RWPE2 (cell line): Measurements from ENCODE around the gene CEBPB.

Experiments used
- ATAC-seq: fragments of 200-7000 bp; cut with Tn5 transposase; 3 replicates; pipeline ENCODE4 v1.9.1; 2021; ENCODE audit warnings: low read depth
- DNase-seq: peaks from one replicate; pipeline ENCODE4 v3.0.0-alpha.2; 2020; ENCODE audit warnings: low spot score
- H3K27ac ChIP-seq: fragments of 450-650 bp; 2 replicates; pipeline ENCODE4 v1.5.1; 2017; ENCODE audit warnings: mild to moderate bottlenecking; ENCODE audit not compliant: poor library complexity, severe bottlenecking
- H3K27me3 ChIP-seq: fragments of 250-450 bp; sonication (Bioruptor Pico); 2 replicates; pipeline ENCODE4 v1.5.1; 2021; ENCODE audit warnings: mild to moderate bottlenecking, moderate library complexity; ENCODE audit not compliant: insufficient read depth, poor library complexity, severe bottlenecking
- H3K36me3 ChIP-seq: fragments of 250-450 bp; sonication (Bioruptor Pico); 2 replicates; pipeline ENCODE4 v1.5.1; 2020; ENCODE audit warnings: low read depth, mild to moderate bottlenecking, moderate library complexity
- H3K4me1 ChIP-seq: fragments of 250-450 bp; sonication (Bioruptor Pico); 2 replicates; pipeline ENCODE4 v1.5.1; 2021; ENCODE audit warnings: mild to moderate bottlenecking, moderate library complexity; ENCODE audit not compliant: insufficient read depth, poor library complexity, severe bottlenecking
- H3K4me3 ChIP-seq: fragments of 250-450 bp; sonication (Bioruptor Pico); 2 replicates; pipeline ENCODE4 v1.5.1; 2021; ENCODE audit warnings: mild to moderate bottlenecking, moderate library complexity; ENCODE audit not compliant: severe bottlenecking
- H3K9me3 ChIP-seq: fragments of 250-450 bp; sonication (Bioruptor Pico); 2 replicates; pipeline ENCODE4 v1.5.1; 2021; ENCODE audit warnings: mild to moderate bottlenecking, moderate library complexity; ENCODE audit not compliant: severe bottlenecking
- TF ChIP-seq, protein P1 (sequence below): fragments of 450-650 bp; IDR thresholded peaks from one replicate; pipeline ENCODE4 v1.5.1; 2017; ENCODE audit warnings: mild to moderate bottlenecking, moderate library complexity; ENCODE audit not compliant: poor library complexity, severe bottlenecking

The CEBPB gene

DNA sequence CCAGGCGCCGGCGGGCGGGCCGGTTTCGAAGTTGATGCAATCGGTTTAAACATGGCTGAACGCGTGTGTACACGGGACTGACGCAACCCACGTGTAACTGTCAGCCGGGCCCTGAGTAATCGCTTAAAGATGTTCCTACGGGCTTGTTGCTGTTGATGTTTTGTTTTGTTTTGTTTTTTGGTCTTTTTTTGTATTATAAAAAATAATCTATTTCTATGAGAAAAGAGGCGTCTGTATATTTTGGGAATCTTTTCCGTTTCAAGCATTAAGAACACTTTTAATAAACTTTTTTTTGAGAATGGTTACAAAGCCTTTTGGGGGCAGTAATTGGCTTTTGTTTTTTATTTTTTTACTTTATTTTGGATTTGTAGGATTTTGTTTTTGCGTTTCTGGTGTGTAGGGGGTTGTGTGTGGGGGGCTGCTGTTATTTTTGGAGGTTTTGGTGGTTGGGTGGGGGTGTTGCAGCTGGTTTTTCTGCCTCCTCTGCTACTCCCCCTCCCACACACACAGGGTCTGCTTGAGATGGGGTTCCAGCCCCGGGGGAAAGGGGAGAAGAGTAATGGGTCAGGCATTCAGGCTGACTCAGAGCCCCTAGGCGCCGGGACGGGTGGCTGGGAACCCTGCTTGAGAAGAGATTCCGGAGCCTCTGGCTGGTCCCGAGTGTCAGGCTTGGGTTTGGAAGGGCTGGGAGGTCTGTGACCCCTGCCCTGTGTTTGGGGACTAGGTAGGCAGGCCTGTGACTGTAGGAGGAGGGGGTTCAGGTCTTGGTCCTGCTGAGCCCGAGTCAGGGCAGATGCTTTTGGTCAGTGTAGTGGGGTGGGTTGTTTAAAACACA lies 2.0 kb downstream of the CEBPB start:
- H3K36me3 ChIP-seq = peaks cover 28% of the 10 kb centered on the region
- peak; percentile 99 for DNase-seq
- H3K27me3 ChIP-seq = no peaks in the 10 kb centered on the region
- H3K27ac ChIP-seq = peak overlapping the region; percentile 87
- peak overlapping the region; percentile 92 for H3K4me3 ChIP-seq
- peak; percentile 20 for ATAC-seq
- no peaks in the 10 kb centered on the region for H3K9me3 ChIP-seq
- TF ChIP-seq, protein P1, sequence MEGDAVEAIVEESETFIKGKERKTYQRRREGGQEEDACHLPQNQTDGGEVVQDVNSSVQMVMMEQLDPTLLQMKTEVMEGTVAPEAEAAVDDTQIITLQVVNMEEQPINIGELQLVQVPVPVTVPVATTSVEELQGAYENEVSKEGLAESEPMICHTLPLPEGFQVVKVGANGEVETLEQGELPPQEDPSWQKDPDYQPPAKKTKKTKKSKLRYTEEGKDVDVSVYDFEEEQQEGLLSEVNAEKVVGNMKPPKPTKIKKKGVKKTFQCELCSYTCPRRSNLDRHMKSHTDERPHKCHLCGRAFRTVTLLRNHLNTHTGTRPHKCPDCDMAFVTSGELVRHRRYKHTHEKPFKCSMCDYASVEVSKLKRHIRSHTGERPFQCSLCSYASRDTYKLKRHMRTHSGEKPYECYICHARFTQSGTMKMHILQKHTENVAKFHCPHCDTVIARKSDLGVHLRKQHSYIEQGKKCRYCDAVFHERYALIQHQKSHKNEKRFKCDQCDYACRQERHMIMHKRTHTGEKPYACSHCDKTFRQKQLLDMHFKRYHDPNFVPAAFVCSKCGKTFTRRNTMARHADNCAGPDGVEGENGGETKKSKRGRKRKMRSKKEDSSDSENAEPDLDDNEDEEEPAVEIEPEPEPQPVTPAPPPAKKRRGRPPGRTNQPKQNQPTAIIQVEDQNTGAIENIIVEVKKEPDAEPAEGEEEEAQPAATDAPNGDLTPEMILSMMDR = no peak
- H3K4me1 ChIP-seq = peaks cover 3% of the 10 kb centered on the region

GRCh38 chr20:50193199-50193835 lies 2.7 kb downstream of the CEBPB start:
- Histone ChIP-seq H3K27ac (peak overlapping the region; percentile 87), H3K4me3 (peak overlapping the region; percentile 92), H3K27me3 (no peaks in the 10 kb centered on the region), H3K4me1 (no peaks in the 10 kb centered on the region), H3K36me3 (peaks cover 28% of the 10 kb centered on the region), H3K9me3 (no peaks in the 10 kb centered on the region)
- DNase-seq = peak; percentile 84
- ATAC-seq = peak; percentile 2; the same call in 1 of the 3 replicates
- TF ChIP-seq, protein P1 = no peak

GRCh38 chr20:50193836-50194421 lies 3.3 kb downstream of the CEBPB start:
- peak overlapping the region; percentile 92 for H3K4me3 ChIP-seq
- TF ChIP-seq, protein P1 = no peak
- H3K36me3 ChIP-seq = peaks cover 28% of the 10 kb centered on the region
- DNase-seq = peak; percentile 79
- H3K9me3 ChIP-seq = no peaks in the 10 kb centered on the region
- ATAC-seq = no peak
- H3K27ac ChIP-seq = peak overlapping the region; percentile 87
- H3K27me3 ChIP-seq = no peaks in the 10 kb centered on the region
- H3K4me1 ChIP-seq = no peaks in the 10 kb centered on the region

DNA sequence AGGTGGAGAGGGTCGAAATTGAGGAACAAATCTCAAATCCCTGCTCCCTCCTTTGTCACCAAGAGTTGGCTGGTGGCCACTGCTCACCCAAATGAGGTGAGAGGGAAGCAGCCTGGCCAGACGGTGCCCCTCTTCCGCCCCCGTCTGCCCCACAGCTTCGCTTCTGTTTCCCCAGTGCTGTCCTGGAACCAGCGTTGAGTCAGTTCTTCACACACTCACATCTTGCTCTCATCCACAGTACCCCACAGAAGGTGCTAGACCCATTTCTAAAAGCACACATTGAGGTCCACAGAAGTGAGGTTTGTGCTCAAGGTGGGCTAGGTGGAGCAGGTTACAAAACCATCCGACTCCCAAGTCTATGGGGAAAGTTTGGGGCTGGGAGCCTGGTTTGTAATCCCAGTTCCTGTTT lies 3.8 kb downstream of the CEBPB start:
- no peak for ATAC-seq
- Histone ChIP-seq H3K27me3 (no peaks in the 10 kb centered on the region), H3K4me3 (no peak overlapping the region), H3K9me3 (no peaks in the 10 kb centered on the region), H3K36me3 (peaks cover 28% of the 10 kb centered on the region), H3K27ac (peak overlapping the region; percentile 87), H3K4me1 (no peaks in the 10 kb centered on the region)
- DNase-seq = peak; percentile 69
- TF ChIP-seq, protein P1 = no peak
